ENCODE measurements around the gene STAP2. TPM values are rescaled to one million over a fixed set of nuclear protein-coding genes. Genes with fewer than 3 reads are reported as not detected.

STAP2 gene
- total RNA-seq, 2 donors from 2014 or later = 17.4 to 22.3 TPM

DNA sequence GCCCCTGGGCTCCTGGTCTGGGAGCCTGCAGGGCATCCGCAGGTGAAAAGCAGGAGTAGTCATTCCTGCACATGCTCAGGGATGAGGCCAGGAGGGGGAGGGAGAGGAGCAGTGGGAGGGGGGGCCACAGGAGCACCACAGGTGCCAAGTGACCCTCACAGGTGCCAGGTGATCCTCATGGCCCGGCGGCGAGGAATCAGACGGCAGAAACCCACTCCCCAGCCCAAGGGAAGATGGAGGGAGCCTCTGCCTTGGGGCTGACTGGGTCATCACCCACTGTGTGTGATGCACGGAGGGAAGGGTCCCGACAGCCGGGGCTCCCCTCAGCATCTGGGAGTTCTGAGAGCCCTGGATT, 34.4 kb upstream of the STAP2 start:
- Mint-ChIP-seq H3K36me3 (no peaks in the 10 kb centered on the region), H3K27ac (no peak overlapping the region), H3K9me3 (no peaks in the 10 kb centered on the region)
- DNase-seq (ENCODE audit: low spot score in 2 of 2) (no peak), ATAC-seq (no peak)

DNA sequence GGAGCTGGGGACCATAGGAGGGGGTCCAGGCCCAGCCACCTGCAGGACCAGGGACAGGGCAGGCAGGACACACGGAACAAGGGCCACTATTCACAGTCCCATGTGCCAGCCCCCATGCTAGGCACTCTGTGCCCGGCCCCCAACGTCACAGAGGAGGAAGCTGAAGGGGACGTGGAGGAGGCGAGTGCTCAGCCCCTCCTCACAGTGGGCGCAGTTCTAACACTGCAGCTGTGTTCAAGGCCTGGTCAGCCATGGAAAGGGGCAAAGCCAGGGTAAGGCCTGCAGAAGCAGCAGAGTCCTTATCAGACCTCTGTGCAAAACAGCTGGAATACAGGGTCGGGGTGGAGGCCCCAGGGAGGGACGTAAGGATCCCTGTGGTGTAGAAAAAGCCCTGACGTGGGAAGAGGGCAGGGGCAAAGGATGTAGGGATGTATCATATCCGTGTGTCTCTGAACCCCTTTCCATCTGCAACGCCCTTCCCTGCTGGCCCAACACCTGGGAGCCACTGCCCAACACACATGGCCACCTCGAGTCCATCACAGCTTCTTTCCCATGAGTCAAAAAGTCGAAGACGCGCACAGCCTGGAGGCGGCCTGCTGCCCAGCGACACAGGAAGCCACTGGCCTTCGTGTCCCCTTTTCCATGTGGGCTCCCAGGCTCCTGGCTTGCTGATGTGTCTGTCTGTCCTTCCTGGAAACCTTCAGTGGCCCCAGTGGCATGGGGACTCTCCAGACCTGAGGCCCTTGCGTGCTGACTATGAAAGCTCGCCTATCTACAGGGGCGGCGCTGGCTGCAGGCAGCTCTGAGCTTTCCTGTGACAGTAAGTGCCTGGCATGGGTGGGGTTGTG, 33.8 kb upstream of the STAP2 start:
- ATAC-seq (no peak), DNase-seq (ENCODE audit: low spot score in 2 of 2) (no peak)
- no peaks in the 10 kb centered on the region for H3K9me3 Mint-ChIP-seq
- no peaks in the 10 kb centered on the region for H3K36me3 Mint-ChIP-seq
- peak overlapping the region; percentile 22 to 59 for H3K27ac Mint-ChIP-seq

DNA sequence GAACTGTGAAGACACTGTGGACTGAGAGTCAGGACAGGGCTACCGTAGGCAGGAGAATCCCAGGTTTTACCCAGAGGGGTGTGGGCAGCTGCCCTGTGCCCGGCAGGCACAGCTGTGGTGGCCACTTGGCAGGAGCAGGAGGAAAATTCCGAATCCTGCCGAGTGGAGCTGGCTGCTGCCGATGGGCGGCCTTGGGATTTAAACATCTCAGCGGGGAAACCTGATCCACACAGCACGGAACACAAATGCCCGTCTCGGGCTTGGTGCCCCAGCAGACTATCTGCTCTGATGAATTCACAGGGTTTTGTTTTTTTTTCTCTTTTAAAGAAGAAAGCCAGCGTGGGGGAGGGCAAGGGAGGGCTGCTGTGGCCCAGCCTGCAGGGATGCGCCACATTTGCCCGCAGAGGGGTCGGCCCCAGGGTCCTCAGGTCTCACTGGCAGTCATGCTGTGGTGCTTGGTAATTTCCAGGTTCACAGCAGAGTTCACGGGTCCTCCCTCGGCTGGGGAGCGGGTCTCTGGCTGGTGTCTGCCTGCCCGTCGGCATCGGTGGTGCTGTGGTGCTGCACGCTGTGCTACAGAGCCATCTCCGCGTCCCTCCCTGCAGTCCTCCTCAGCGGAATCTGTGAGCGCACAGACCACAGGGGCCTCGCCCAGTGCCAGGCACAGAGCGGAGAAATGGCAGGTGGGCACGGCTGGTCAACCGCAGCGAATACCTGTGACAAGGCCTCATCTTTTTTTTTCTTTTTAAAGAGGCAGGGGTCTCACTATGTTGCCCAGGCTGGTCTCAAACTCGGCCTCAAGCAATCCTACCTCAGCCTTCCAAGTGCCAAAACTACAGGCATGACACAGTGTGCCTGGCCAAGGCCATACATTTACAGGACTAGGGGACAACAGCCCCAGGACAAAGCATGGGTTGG, 32.9 kb upstream of the STAP2 start:
- no peak for ATAC-seq
- no peaks in the 10 kb centered on the region for H3K36me3 Mint-ChIP-seq
- no peaks in the 10 kb centered on the region for H3K9me3 Mint-ChIP-seq
- DNase-seq (ENCODE audit: low spot score in 2 of 2) = no peak
- peak overlapping the region; percentile 22 to 97 for H3K27ac Mint-ChIP-seq

DNA sequence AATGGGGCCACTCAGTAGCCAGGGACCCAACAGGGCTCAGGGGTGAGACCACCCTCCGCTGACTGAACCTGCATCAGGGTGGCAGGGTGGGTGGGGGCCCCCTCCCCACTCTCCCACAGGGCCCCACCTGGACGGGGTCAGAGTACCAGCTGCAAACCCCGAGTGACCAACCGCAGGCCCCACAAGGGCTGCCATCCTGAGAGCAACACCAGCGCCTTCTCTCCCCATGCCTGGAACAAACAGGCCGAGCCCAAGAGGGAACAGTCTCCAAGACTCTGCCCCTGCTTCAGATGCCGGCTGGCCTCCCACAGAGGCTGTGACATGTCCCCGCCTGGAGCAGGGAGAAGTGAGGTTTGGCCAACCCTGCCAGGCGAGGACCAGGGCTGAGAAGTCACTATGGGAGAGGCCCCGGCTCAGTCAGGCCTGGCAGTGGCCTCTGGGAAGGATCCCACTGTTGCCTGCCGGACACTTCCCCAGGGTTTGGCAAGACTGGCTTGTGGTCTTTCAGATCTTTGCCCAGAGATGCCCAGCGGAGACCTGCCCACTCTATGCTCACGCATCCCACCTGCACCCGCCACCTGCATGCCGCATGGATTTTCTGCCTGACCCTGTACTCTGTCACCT, 31.9 kb upstream of the STAP2 start:
- DNase-seq (ENCODE audit: low spot score in 2 of 2) (no peak), ATAC-seq (no peak)
- Mint-ChIP-seq H3K27ac (peak overlapping the region; percentile 65 to 97), H3K9me3 (no peaks in the 10 kb centered on the region), H3K36me3 (no peaks in the 10 kb centered on the region)

DNA sequence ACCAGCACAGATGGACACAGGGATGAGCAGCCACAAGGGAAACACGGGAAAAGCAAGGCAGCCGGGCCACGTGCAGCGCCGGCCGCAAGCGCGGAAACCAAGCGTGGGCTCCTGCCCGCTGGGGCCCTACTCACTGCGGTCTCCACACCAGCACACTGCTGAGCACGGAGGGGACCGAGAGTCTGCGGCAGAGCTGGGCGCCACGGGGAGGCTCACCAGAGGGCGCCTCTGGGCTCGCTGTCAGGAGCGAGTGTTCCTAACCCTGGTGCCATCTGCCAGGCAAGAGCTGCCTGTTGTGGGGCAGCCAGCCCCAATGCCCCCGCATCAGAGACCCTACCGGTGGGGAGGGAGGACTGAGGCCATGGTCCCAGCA, 31.2 kb upstream of the STAP2 start:
- H3K36me3 Mint-ChIP-seq = no peaks in the 10 kb centered on the region
- DNase-seq (ENCODE audit: low spot score in 2 of 2) (peak; percentile 71 to 89), ATAC-seq (peak; percentile 79)
- H3K9me3 Mint-ChIP-seq = no peaks in the 10 kb centered on the region
- H3K27ac Mint-ChIP-seq = peak overlapping the region; percentile 84 to 97

DNA sequence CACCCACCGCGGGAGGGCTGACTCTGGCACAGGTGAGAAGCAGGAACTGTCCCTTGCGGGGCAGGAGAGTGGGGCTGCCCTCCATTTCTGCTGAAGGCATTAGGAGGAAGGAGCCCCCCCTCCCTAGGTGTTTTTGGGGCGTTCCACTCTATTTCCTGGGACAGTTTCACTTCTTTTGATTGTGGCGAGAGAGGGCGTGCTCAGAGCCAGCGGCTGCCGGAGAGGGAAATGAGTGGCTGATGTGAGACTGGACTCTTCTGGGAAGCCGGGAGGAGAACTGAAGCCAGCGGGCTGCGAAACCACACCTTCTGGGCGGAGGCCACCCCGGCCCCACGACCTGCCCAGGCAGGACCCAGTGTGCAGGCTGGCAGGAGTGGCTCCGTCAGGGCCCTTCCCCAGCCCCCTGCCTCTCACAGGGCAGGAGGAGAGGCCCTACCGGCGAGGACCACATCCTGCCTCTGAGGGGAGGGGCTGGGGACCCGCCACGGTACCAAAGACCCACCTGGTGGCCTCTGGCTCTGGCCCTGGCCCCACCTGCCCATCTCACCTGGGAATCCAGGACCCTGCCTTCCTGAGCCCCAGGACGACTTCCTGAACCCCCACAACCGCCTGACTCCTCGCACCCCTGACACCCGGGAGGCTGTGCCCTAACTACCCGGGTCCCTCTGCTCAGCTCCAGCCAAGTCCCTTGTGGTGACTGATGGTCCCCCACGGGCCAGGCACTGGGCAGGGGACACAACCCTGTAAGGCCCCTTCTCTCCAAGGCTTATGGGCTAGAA, 30.7 kb upstream of the STAP2 start:
- Mint-ChIP-seq H3K36me3 (no peaks in the 10 kb centered on the region), H3K9me3 (no peaks in the 10 kb centered on the region)

DNA sequence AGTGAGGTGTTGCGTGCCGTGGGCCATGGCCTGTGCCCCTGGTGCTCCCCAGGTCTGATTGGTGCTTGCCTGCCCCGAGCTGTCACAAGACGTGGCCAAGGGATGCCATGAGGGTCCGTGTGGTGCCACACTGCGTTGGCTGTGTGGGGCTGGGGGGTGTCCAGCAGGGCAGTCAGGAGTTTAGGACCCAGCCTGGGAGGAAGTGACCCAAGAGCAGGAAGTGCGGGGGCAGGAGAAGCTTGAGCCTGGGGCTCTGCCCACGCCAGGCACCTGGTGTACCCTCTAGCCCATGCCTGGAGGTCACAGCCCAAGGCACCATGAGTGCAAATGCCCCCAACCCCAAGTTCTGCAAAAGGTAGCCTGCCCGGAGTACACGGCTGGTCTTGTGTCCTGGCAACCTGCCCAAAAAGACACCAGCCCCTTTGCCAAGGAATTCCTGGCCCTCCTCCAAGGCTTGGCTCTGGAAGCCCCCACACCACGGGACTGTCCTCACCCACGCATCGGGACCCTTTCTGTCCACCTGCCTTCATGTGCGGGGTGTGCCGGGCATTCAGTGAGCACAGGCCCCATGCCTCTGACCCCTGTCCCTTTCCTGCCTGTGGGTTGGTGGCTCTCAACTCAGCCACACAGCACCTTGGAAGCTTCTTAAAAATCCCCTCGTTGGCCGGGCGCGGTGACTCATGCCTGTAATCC, 29.6 kb upstream of the STAP2 start:
- H3K9me3 Mint-ChIP-seq = no peaks in the 10 kb centered on the region
- DNase-seq (ENCODE audit: low spot score in 2 of 2) (no peak), ATAC-seq (peak in 1 of 2 donors; percentile 4)
- H3K36me3 Mint-ChIP-seq = no peaks in the 10 kb centered on the region
- H3K27ac Mint-ChIP-seq = peak overlapping the region; percentile 47 to 97

More for the DNA sequence above, 30.7 kb upstream of the STAP2 start:
- H3K27ac Mint-ChIP-seq = peak overlapping the region; percentile 84 to 97
- ATAC-seq (peak; percentile 77 to 84), DNase-seq (ENCODE audit: low spot score in 2 of 2) (peak; percentile 74 to 94)

DNA sequence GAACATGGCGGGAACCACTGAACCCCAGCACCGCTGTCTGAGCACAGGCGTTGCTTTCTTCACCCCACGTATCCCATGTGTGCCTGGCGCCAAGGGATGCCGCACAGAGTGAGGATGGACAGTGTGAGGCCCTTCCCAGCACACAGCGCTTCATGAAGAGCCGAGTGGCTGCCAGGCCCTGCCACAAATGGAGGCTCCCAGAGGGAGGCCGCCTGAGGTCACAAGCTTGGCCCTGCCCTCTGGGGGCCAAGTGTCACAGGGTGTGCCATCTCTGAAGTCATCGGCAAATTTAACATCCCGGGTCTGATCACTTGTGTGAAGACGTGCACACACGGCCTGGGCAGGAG, 29.1 kb upstream of the STAP2 start:
- Mint-ChIP-seq H3K36me3 (no peaks in the 10 kb centered on the region), H3K27ac (peak overlapping the region; percentile 55 to 97), H3K9me3 (no peaks in the 10 kb centered on the region)
- ATAC-seq (no peak), DNase-seq (ENCODE audit: low spot score in 2 of 2) (no peak)

DNA sequence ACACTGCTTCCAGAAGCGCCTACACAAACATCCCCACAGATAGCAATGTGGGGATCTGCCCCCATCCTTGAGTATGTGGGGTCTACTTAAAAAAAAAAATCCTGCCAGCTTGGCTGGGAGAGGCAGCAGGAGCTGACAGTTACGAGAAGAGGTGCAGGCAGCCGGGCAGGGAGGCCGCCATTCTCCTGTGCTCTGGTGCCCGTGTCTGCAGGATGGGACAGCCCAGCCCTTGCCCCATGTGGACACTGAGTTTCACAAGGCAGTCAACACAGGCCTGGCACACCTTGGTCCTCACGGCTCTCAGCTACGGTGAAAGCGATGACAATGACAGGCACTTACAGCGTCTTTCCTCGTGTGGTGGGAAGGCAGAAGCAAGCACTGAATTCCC, 28.7 kb upstream of the STAP2 start:
- DNase-seq (ENCODE audit: low spot score in 2 of 2) = no peak
- H3K27ac Mint-ChIP-seq = peak overlapping the region in 1 of 2 donors; percentile 97
- ATAC-seq = no peak
- H3K36me3 Mint-ChIP-seq = no peaks in the 10 kb centered on the region
- no peaks in the 10 kb centered on the region for H3K9me3 Mint-ChIP-seq

DNA sequence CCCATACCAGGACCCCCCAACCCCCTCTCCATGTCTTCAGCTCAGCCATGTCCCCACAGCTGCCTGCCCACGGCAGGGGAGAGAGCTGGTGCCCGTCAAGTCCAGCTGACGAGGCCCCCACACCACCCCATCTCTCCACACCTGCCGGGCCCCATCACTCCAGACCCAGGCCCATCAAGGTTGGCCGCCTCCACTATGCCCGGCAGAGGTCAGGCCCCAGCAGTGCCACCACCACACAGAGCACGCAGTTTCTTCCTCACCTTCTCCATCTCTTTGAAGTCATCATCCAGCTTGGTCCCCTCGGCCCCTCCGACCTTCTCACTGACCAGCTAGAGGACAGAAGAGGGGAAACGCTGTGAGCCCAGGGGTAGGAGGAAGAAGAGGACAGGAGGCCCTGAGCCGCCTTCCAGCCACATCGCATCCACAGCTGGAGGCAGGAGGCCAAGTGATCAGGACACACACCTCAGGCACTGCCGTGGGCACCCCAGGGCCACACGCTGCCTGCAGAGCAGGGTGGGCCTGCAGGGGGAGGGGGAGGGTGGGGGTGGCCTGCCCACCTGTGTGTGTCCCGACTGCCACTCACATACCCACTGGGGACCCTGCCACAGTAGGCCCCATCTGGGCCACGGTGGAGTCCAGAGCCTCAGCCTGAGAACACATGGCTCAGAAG, 28.2 kb upstream of the STAP2 start:
- H3K9me3 Mint-ChIP-seq = no peaks in the 10 kb centered on the region
- H3K36me3 Mint-ChIP-seq = no peaks in the 10 kb centered on the region
- ATAC-seq = no peak
- no peak for DNase-seq (ENCODE audit: low spot score in 2 of 2)
- peak overlapping the region; percentile 32 to 82 for H3K27ac Mint-ChIP-seq

DNA sequence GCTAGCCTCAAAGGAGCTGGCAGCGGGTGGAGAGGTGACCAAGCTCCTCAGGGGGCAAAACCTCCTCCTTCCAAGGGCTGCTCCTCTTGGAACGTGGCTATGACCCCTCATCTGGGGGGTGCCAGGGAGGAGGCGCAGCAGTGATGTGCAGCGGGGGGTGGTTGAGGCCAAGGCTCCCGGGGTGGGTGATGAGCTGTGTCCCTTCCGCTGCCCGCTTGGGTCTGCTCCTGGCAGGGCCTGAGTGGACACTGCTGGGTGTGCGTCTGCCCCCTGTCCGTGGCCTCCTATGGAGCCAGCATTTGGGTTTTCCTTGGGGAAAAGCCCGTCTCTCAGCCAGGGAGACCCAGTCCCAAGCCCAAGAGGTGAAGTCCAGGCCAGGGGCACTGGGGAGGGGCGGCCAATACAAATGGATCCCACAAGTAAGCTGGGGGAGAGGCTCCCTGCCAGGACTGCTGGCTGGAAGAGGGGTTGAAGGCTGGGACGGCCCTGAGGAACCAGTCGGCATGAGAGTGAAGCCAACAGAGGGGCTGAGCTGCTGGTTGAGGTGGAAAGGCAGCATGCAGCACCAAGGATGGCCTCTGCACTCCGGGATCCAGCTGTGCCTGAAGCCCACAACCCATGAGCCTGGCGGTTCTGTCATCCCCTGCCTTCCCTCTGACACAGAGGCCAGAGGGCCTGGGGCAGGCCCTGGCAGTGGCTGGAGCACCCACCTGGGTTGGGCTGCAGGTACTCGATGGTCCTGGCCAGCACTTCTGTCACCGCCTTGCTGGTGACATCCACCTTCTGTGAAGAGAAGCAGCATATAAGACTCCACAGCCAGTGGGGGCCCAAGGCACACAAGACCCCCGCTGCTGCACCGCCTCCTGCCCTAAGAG, 27.4 kb upstream of the STAP2 start:
- no peaks in the 10 kb centered on the region for H3K36me3 Mint-ChIP-seq
- ATAC-seq = no peak
- no peak for DNase-seq (ENCODE audit: low spot score in 2 of 2)
- H3K27ac Mint-ChIP-seq = peak overlapping the region; percentile 32 to 82
- no peaks in the 10 kb centered on the region for H3K9me3 Mint-ChIP-seq

DNA sequence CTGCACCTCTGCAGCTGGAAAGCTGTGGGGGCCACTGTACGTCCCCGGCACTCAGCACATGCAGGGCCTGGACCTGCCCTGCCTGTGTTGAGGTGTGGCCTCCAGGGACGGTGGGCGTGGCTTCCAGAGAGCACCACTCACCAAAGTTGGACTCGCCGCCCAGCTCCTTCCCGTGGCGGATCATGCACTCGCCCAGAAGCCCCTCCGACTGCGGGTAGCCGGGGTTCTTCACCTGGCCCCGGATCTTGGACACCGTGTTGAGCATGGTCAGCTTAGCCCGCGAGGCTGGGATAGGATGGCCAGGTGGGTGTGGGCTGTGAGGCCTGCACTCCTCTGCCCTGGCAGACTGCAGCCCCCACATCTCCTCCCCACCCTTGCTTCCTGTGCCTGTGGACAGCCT, 26.7 kb upstream of the STAP2 start:
- no peak for ATAC-seq
- peak overlapping the region in 1 of 2 donors; percentile 32 for H3K27ac Mint-ChIP-seq
- H3K9me3 Mint-ChIP-seq = no peaks in the 10 kb centered on the region
- no peaks in the 10 kb centered on the region for H3K36me3 Mint-ChIP-seq
- DNase-seq (ENCODE audit: low spot score in 2 of 2) = no peak

DNA sequence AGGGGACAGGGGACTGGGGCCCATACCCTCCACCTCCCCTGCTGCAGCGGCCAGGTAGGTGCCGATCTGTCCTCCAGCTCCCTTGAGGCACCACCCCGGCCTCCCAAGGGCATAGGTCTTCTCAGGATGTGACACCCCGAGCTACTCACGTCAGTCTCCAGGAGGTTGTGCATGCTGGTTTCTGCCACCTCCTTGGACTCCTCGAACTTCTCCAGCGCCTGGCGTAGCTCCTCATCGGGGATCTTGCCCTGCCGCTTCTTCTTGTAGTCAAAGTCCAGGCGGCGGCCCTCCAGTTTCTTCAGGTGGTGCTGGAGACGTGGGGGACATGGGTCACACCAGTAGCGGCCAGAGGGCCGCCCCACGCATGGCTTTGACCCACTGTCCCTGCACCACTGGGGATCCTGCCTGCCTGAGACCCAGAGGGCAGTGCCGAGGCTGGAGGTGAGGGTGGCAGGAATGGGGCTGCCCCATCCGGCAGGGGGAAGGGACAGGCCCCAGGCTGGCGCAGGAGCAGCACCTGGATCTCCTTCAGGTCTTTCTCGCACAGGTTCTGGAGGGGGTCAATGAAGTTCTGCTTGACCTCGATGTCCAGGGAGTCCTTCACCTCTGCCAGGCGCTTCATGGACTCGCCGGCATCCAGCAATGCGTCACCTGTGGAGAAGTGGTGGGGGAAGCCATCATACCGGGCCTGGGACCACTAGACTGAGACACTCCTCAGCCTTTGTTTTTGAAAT, 25.1 kb upstream of the STAP2 start:
- DNase-seq (ENCODE audit: low spot score in 2 of 2) (no peak), ATAC-seq (no peak)
- H3K9me3 Mint-ChIP-seq = no peaks in the 10 kb centered on the region
- peak overlapping the region; percentile 65 to 81 for H3K27ac Mint-ChIP-seq
- H3K36me3 Mint-ChIP-seq = no peaks in the 10 kb centered on the region

DNA sequence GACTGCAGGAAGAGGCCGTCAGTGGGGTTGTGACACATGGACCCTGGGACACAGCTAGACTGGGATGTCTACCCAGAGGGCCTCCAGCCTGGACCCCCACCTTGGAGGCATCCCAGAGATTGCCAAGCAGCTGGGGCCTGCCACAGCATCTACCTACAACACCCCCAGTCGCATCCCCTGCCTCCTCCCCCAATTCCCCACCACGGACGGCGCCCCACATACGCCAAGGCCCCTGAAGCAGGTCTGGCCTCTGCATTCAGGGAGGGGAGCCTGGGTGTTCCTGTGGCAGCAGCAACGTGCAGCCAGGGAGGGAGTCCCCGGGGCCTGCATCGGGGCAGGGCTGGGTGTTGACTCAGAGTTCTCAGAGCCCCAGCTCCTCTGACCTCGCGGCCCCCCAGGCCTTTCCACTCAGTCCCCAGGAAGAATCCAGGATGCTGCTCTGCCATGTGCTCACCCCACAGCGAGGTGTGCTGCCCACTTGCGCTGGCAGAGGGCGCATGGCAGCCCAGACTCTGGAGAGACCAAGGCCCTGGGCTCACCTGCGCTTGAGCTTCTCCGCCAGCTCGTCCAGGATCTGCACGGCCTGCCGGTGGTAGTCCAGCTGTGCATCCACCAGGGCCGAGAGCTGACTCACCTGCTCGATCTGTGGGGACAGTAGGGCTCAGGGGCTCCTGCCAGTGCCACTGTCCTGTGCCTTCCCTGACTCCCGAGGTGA, 24.4 kb upstream of the STAP2 start:
- DNase-seq (ENCODE audit: low spot score in 2 of 2) = no peak
- Mint-ChIP-seq H3K9me3 (no peaks in the 10 kb centered on the region), H3K27ac (peak overlapping the region in 1 of 2 donors; percentile 81), H3K36me3 (no peaks in the 10 kb centered on the region)
- no peak for ATAC-seq

All from activated naive CD4-positive, alpha-beta T cell treated with anti-CD3 and anti-CD28 coated beads, Interleukin-2, amount 50 U/mL, for 72 hours (primary cell).